Medulla oblongata (tissue), 1 donor: Measurements from ENCODE around the gene ACTRT2.

Source experiments
- DNase-seq: peaks from one replicate; pipeline ENCODE4 v3.0.0-alpha.2; 2015; ENCODE audit errors: extremely low spot score

The ACTRT2 gene

GRCh38 chr1:3002349-3003038 is 18.8 kb upstream of the ACTRT2 start:
- no peak for DNase-seq

GRCh38 chr1:3003039-3003940 is 18.0 kb upstream of the ACTRT2 start:
- DNase-seq, result no peak

GRCh38 chr1:3003941-3004270 is 17.4 kb upstream of the ACTRT2 start:
- no peak for DNase-seq

GRCh38 chr1:3004285-3005205 is 16.7 kb upstream of the ACTRT2 start:
- no peak for DNase-seq

- no peak for DNase-seq
Observed at GRCh38 chr1:3005771-3006170, 15.5 kb upstream of the ACTRT2 start.

GRCh38 chr1:3007298-3008147 is 13.7 kb upstream of the ACTRT2 start:
- DNase-seq, result no peak

- no peak for DNase-seq
Observed at GRCh38 chr1:3009021-3009420, 12.2 kb upstream of the ACTRT2 start.

GRCh38 chr1:3009556-3009955 is 11.7 kb upstream of the ACTRT2 start:
- no peak for DNase-seq

GRCh38 chr1:3011127-3011526 is 10.1 kb upstream of the ACTRT2 start:
- no peak for DNase-seq

GRCh38 chr1:3011631-3012455 is 9.4 kb upstream of the ACTRT2 start:
- DNase-seq, result peak; percentile 80

- DNase-seq, result peak; percentile 76
Observed at GRCh38 chr1:3012456-3013291, 8.6 kb upstream of the ACTRT2 start.

GRCh38 chr1:3013371-3014049 is 7.8 kb upstream of the ACTRT2 start:
- DNase-seq, result no peak

- no peak for DNase-seq
Observed at GRCh38 chr1:3014050-3014440, 7.2 kb upstream of the ACTRT2 start.

- DNase-seq, result no peak
Observed at GRCh38 chr1:3014443-3015268, 6.6 kb upstream of the ACTRT2 start.

- DNase-seq, result no peak
Observed at GRCh38 chr1:3015269-3015635, 6.0 kb upstream of the ACTRT2 start.

GRCh38 chr1:3015744-3016143 is 5.5 kb upstream of the ACTRT2 start:
- no peak for DNase-seq

- no peak for DNase-seq
Observed at GRCh38 chr1:3016641-3017439, 4.4 kb upstream of the ACTRT2 start.
